ENCODE results near the gene SPAG16. TPM values are rescaled to one million over a fixed set of nuclear protein-coding genes. Genes with fewer than 3 reads are reported as not detected.

SPAG16 gene
- total and polyA plus RNA-seq, 9 donors: 17.3 to 29.0 (median 18.8) TPM

GRCh38 chr2:214192711-214193110 is 908.4 kb downstream of the SPAG16 start:
- Histone ChIP-seq H3K4me3 (ENCODE audit: low read length) (no peak overlapping the region), H3K27me3 (ENCODE audit: control insufficient read depth, insufficient read depth, low read length) (no peaks in the 10 kb centered on the region), H3K9me3 (replicated peaks; ENCODE audit: control insufficient read depth, low read depth, low read length) (no peaks in the 10 kb centered on the region), H3K36me3 (ENCODE audit: control insufficient read depth, insufficient read depth, low read length) (no peaks in the 10 kb centered on the region), H3K4me1 (ENCODE audit: control insufficient read depth, insufficient read depth, low read length) (no peaks in the 10 kb centered on the region), H3K27ac (ENCODE audit: low read length) (no peak overlapping the region)
- 22% methylated on average over 1 of the region's 3 CpGs for WGBS (ENCODE audit: insufficient coverage)
- no peak for DNase-seq

GRCh38 chr2:214193943-214194342 is 909.7 kb downstream of the SPAG16 start:
- no peaks in the 10 kb centered on the region for H3K27me3 ChIP-seq (ENCODE audit: control insufficient read depth, insufficient read depth, low read length)
- no peak for DNase-seq

GRCh38 chr2:214196260-214196659 is 912.0 kb downstream of the SPAG16 start:
- Histone ChIP-seq H3K9me3 (replicated peaks; ENCODE audit: control insufficient read depth, low read depth, low read length) (no peaks in the 10 kb centered on the region), H3K4me1 (ENCODE audit: control insufficient read depth, insufficient read depth, low read length) (no peaks in the 10 kb centered on the region), H3K4me3 (ENCODE audit: low read length) (no peak overlapping the region), H3K36me3 (ENCODE audit: control insufficient read depth, insufficient read depth, low read length) (no peaks in the 10 kb centered on the region), H3K27me3 (ENCODE audit: control insufficient read depth, insufficient read depth, low read length) (no peaks in the 10 kb centered on the region), H3K27ac (ENCODE audit: low read length) (no peak overlapping the region)
- no peak for DNase-seq
- WGBS (ENCODE audit: insufficient coverage): no CpG with 5 or more reads among the region's 2 CpGs

More at GRCh38 chr2:214193943-214194342, 909.7 kb downstream of the SPAG16 start:
- no CpG with 5 or more reads among the region's 1 CpG for WGBS (ENCODE audit: insufficient coverage)
- no peaks in the 10 kb centered on the region for H3K9me3 ChIP-seq (replicated peaks; ENCODE audit: control insufficient read depth, low read depth, low read length)
- H3K4me1 ChIP-seq (ENCODE audit: control insufficient read depth, insufficient read depth, low read length): no peaks in the 10 kb centered on the region
- no peak overlapping the region for H3K4me3 ChIP-seq (ENCODE audit: low read length)
- no peaks in the 10 kb centered on the region for H3K36me3 ChIP-seq (ENCODE audit: control insufficient read depth, insufficient read depth, low read length)
- H3K27ac ChIP-seq (ENCODE audit: low read length): no peak overlapping the region

DNA sequence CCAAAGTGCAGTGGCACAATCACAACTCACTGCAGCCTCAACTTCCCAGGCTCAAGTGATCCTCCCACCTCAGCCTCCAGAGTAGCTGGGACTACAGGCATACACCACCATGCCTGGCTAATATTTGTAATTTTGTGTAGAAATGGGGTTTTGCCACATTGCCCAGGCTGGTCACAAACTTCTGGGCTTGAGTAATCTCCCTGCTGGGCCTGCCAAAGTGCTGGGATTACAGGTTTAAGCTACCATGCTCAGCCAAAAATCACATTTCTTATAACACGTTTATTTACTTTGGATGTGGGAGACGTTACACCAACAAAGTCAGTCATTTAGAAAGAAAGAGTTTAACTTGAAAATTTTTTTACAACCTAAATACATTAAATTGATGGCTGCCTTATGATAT is 917.6 kb downstream of the SPAG16 start:
- no peaks in the 10 kb centered on the region for H3K4me1 ChIP-seq (ENCODE audit: control insufficient read depth, insufficient read depth, low read length)
- H3K4me3 ChIP-seq (ENCODE audit: low read length): no peak overlapping the region
- H3K9me3 ChIP-seq (replicated peaks; ENCODE audit: control insufficient read depth, low read depth, low read length): peaks cover 2% of the 10 kb centered on the region
- no peaks in the 10 kb centered on the region for H3K36me3 ChIP-seq (ENCODE audit: control insufficient read depth, insufficient read depth, low read length)
- no CpG with 5 or more reads among the region's 2 CpGs for WGBS (ENCODE audit: insufficient coverage)
- no peak overlapping the region for H3K27ac ChIP-seq (ENCODE audit: low read length)
- no peak for DNase-seq
- no peaks in the 10 kb centered on the region for H3K27me3 ChIP-seq (ENCODE audit: control insufficient read depth, insufficient read depth, low read length)

- Histone ChIP-seq H3K36me3 (ENCODE audit: control insufficient read depth, insufficient read depth, low read length) (no peaks in the 10 kb centered on the region), H3K4me1 (ENCODE audit: control insufficient read depth, insufficient read depth, low read length) (no peaks in the 10 kb centered on the region), H3K27ac (ENCODE audit: low read length) (no peak overlapping the region), H3K27me3 (ENCODE audit: control insufficient read depth, insufficient read depth, low read length) (no peaks in the 10 kb centered on the region), H3K9me3 (replicated peaks; ENCODE audit: control insufficient read depth, low read depth, low read length) (peaks cover 2% of the 10 kb centered on the region), H3K4me3 (ENCODE audit: low read length) (no peak overlapping the region)
- DNase-seq: no peak
- no CpG with 5 or more reads among the region's 3 CpGs for WGBS (ENCODE audit: insufficient coverage)
Observed at GRCh38 chr2:214203214-214203613, 919.0 kb downstream of the SPAG16 start.

DNA sequence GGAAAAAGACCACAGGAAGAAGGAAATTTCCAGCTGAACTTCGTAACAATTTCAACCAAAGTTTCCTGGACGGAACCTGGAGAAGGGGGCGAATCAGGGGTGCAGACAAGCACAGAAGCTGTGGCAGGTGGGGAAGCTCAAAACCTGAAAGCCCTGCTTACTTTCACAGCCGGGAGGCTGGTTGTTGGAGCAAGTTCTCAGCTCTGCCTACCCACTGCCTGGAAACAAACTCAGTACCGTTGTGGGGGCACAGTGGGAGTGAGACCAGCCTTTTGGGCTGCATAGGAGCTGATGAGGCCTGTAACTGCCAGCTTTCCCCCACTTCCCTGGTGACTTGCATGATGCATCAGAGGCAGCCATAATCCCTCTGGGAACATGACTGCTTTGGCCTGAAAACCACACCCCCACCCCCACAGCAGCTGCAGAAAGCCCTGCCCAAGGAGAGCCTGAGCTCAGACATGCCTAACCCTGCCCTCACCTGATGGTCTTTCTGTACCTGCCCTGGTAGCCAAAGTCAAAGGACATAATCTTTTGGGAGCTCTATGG is 919.6 kb downstream of the SPAG16 start:
- no peaks in the 10 kb centered on the region for H3K27me3 ChIP-seq (ENCODE audit: control insufficient read depth, insufficient read depth, low read length)
- no peaks in the 10 kb centered on the region for H3K36me3 ChIP-seq (ENCODE audit: control insufficient read depth, insufficient read depth, low read length)
- H3K9me3 ChIP-seq (replicated peaks; ENCODE audit: control insufficient read depth, low read depth, low read length): peaks cover 2% of the 10 kb centered on the region
- H3K4me1 ChIP-seq (ENCODE audit: control insufficient read depth, insufficient read depth, low read length): no peaks in the 10 kb centered on the region
- no peak for DNase-seq
- no peak overlapping the region for H3K4me3 ChIP-seq (ENCODE audit: low read length)
- no peak overlapping the region for H3K27ac ChIP-seq (ENCODE audit: low read length)
- WGBS (ENCODE audit: insufficient coverage): 93% methylated on average over 4 of the region's 5 CpGs

GRCh38 chr2:214215107-214215506 is 930.8 kb downstream of the SPAG16 start:
- no peak overlapping the region for H3K4me3 ChIP-seq (ENCODE audit: low read length)
- no peaks in the 10 kb centered on the region for H3K4me1 ChIP-seq (ENCODE audit: control insufficient read depth, insufficient read depth, low read length)
- H3K27me3 ChIP-seq (ENCODE audit: control insufficient read depth, insufficient read depth, low read length): no peaks in the 10 kb centered on the region
- WGBS (ENCODE audit: insufficient coverage): 93% methylated on average over 1 of the region's 1 CpG
- no peak overlapping the region for H3K27ac ChIP-seq (ENCODE audit: low read length)
- H3K36me3 ChIP-seq (ENCODE audit: control insufficient read depth, insufficient read depth, low read length): no peaks in the 10 kb centered on the region
- H3K9me3 ChIP-seq (replicated peaks; ENCODE audit: control insufficient read depth, low read depth, low read length): no peaks in the 10 kb centered on the region
- DNase-seq: no peak

DNA sequence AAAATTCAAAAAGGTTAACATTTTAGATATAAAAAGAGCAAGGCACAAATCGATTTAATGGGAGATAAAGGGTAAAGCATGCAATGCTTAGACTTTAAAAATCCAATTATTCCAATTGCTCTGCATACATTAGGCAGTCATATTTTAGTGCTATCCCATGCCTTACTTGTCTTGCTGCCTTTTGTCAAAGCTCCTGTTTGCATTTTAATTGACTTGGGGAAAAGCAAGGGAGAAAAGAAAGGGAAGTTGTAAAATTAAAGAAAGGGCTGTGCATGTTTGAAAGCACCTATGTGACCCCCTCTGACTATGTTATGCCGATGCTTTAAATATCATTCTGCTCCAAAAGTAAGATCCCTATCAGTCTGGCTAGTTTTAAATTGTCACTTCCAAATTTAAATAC is 932.9 kb downstream of the SPAG16 start:
- H3K4me3 ChIP-seq (ENCODE audit: low read length): no peak overlapping the region
- WGBS (ENCODE audit: insufficient coverage): no CpG with 5 or more reads among the region's 2 CpGs
- H3K9me3 ChIP-seq (replicated peaks; ENCODE audit: control insufficient read depth, low read depth, low read length): no peaks in the 10 kb centered on the region
- no peaks in the 10 kb centered on the region for H3K36me3 ChIP-seq (ENCODE audit: control insufficient read depth, insufficient read depth, low read length)
- H3K27ac ChIP-seq (ENCODE audit: low read length): no peak overlapping the region
- H3K4me1 ChIP-seq (ENCODE audit: control insufficient read depth, insufficient read depth, low read length): no peaks in the 10 kb centered on the region
- no peaks in the 10 kb centered on the region for H3K27me3 ChIP-seq (ENCODE audit: control insufficient read depth, insufficient read depth, low read length)
- DNase-seq: no peak

DNA sequence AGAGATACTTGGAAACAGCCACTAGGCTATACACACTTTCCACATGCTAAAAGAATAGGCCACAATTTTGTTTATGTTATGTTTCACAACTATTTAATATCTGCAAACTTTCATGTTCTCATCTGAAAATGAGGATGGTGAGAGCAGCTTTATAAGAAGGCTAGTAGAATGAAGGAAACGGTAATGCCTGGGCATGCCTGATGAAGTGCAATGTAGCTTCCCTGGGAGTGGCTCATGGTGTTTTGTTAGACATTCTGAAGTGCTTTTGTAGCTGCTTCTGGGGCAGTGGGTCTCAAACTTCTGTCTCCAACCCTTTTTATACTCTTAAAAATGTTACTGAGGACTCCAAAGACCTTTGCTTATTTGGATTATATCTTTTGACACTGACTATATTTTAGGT is 933.3 kb downstream of the SPAG16 start:
- H3K27ac ChIP-seq (ENCODE audit: low read length): no peak overlapping the region
- H3K9me3 ChIP-seq (replicated peaks; ENCODE audit: control insufficient read depth, low read depth, low read length): no peaks in the 10 kb centered on the region
- no peak for DNase-seq
- no peaks in the 10 kb centered on the region for H3K4me1 ChIP-seq (ENCODE audit: control insufficient read depth, insufficient read depth, low read length)
- no peaks in the 10 kb centered on the region for H3K36me3 ChIP-seq (ENCODE audit: control insufficient read depth, insufficient read depth, low read length)
- H3K27me3 ChIP-seq (ENCODE audit: control insufficient read depth, insufficient read depth, low read length): no peaks in the 10 kb centered on the region
- no peak overlapping the region for H3K4me3 ChIP-seq (ENCODE audit: low read length)
- WGBS (ENCODE audit: insufficient coverage): no CpG with 5 or more reads among the region's 1 CpG

DNA sequence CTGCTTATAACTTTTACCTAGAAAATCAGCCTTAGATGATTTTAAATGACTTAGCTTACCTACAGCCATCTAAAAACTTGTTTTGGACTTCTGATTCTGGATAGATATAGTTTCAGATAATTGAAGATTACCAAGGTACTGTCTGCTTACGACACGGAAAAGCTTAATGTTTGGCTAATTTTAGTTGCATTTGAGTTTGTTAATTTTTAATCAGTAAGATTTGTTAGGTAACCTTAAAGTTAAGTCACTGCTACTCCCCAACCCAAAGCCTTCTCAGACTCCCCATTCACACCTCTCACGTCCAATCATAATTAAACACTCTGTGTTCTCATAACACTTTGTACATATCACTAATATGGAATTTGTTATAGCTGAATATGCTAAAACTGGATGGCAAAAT is 936.0 kb downstream of the SPAG16 start:
- Histone ChIP-seq H3K4me1 (ENCODE audit: control insufficient read depth, insufficient read depth, low read length) (no peaks in the 10 kb centered on the region), H3K36me3 (ENCODE audit: control insufficient read depth, insufficient read depth, low read length) (no peaks in the 10 kb centered on the region), H3K27me3 (ENCODE audit: control insufficient read depth, insufficient read depth, low read length) (no peaks in the 10 kb centered on the region), H3K27ac (ENCODE audit: low read length) (no peak overlapping the region), H3K9me3 (replicated peaks; ENCODE audit: control insufficient read depth, low read depth, low read length) (no peaks in the 10 kb centered on the region), H3K4me3 (ENCODE audit: low read length) (no peak overlapping the region)
- DNase-seq: no peak
- WGBS (ENCODE audit: insufficient coverage): no CpG with 5 or more reads among the region's 3 CpGs

DNA sequence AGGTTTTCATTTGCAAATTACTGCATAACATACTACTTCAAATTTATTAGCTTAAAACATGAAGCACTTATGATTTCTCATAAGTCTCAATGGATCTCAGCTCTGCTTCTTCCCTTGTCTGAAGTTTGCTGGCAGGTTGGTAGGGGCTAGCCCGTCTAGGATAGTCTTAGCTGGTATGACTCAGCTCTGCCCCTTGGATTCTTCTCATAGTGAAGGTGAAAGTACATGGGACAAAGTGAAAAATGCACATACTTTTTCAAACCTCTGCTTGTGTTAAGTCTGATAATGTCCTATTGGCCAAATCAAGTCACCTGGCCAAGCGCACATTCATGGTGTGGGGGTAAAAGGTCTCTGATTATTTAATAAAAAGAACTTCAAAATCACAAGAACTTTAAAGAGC is 941.8 kb downstream of the SPAG16 start:
- Histone ChIP-seq H3K4me1 (ENCODE audit: control insufficient read depth, insufficient read depth, low read length) (no peaks in the 10 kb centered on the region), H3K36me3 (ENCODE audit: control insufficient read depth, insufficient read depth, low read length) (no peaks in the 10 kb centered on the region), H3K27ac (ENCODE audit: low read length) (no peak overlapping the region), H3K4me3 (ENCODE audit: low read length) (no peak overlapping the region), H3K27me3 (ENCODE audit: control insufficient read depth, insufficient read depth, low read length) (no peaks in the 10 kb centered on the region), H3K9me3 (replicated peaks; ENCODE audit: control insufficient read depth, low read depth, low read length) (no peaks in the 10 kb centered on the region)
- no peak for DNase-seq
- WGBS (ENCODE audit: insufficient coverage): no CpG with 5 or more reads among the region's 2 CpGs
